CD4-positive, alpha-beta T cell treated with Interleukin-15 for 4 hours (primary cell): ENCODE data around the gene PARD3B.

ENCODE experiments used
- DNase-seq: peaks from one replicate; pipeline ENCODE4 v3.0.0-alpha.2; 2020; ENCODE audit warnings: low spot score

Gene PARD3B

GRCh38 chr2:205139822-205140463 is 594.7 kb downstream of the PARD3B start:
- no peak for DNase-seq

DNA sequence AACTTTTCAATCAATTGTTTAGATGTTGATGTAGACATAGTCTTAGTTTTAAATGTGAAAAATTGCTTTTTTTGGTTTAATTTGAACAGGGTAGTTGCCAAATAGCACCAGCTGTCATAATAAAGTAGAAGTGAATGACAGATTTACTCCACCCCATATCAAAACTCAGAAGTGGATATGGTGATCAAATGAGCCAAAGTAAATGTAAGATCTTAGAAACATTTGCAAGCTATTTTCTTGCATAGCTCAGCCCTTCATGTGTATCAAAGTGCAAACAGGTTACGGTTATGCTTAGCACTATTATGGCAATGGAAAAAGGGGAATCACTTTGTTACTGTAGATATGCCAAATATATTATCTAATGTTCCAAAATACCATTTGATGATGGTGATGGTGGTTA is 596.1 kb downstream of the PARD3B start:
- no peak for DNase-seq

GRCh38 chr2:205145888-205146287 is 600.6 kb downstream of the PARD3B start:
- no peak for DNase-seq

GRCh38 chr2:205148755-205149154 is 603.5 kb downstream of the PARD3B start:
- no peak for DNase-seq

- no peak for DNase-seq
These were observed 611.2 kb downstream of the PARD3B start for GRCh38 chr2:205156457-205156856.

- no peak for DNase-seq
These were observed 613.1 kb downstream of the PARD3B start for GRCh38 chr2:205158404-205158803.

- DNase-seq, result no peak
These were observed 616.0 kb downstream of the PARD3B start for GRCh38 chr2:205161156-205161839.

DNA sequence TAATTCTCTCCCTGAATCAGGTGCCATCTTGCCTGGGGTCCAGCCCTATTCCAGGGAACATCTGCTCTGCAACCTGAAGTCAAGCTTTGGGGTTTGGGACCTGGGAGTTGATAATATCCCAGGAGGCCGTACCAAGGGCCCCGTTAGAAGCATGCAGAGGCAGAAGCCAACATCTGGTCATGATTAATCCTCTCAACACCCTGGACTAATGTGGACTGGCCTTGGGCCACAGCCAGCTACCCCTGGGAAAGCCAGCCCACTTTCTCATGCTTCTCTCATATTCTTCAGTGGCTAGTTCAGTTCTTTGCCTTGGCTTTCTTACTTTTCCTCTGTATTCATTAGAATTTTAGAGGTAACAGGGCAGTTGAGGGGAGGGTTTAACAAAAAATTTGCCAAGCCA is 621.5 kb downstream of the PARD3B start:
- no peak for DNase-seq

GRCh38 chr2:205169012-205169411 is 623.7 kb downstream of the PARD3B start:
- no peak for DNase-seq

DNA sequence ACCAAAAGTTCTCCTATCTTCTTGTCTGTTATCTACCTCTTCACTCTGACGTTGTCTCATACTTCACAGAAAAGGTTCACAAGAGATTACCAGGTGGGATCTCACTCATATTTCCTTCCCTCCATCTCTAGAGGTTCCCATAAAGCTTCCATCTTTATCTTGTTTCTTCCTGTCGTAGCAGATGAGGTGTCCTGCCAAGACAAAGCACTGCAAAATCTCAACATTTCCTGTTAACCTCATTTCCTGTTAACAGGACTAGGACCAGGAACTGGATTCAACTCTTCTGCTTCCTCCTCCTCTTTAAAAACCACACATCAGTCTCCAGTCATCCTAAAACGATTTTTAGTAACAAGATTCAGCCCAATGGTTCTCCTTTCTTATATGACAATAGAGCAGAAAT is 624.2 kb downstream of the PARD3B start:
- no peak for DNase-seq

DNA sequence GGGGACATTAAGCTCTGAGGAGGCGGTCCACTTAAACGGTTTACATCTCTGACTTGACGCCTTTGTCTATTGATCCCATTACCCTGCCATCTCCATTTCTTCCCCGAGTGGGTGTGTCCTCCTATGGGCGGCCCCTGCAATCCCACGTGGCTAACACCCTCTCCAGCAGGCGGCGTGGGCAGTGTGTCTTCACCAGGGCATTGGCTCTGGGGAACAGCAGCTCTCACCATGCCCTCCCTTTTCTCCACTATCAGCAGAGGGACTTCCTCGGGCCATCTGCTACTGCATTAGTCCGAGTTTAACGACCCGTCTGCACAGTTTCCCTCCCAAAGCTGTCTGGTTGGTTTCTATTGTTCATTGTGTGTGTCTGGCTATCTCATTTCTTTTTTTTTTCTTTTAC is 625.1 kb downstream of the PARD3B start:
- DNase-seq, result no peak

DNA sequence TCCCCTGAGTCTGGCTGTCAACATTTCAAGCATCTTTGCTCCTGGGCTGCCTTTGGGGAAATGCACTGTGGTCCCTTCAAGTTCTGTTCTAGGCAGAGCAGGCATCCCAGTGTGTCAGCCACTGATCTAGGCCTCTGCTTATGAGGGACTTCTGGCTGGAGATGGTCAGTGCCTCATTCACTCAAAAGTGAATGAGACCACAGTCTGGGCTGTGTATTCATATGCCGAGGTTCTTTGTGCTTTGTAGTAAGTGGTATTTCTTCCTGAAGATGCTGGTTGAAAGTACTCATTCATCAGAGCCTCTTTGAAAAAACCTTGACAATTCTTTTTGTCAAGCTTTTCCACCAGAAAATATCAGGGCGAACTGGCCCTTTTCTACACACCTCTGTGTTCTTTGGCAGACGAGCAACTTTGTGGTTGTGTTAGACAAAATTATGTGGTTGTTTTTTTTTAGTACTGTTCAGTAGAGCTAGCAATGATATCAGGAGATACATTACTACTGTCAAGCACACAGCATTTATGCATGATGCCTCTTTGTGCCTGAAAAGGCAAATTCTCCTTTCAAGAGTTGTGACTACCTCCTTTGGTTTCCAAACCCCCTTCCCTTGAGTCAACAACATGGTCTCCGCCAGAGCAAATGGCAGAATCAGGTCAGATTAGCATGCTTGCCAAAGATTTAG is 626.1 kb downstream of the PARD3B start:
- no peak for DNase-seq

- no peak for DNase-seq
These were observed 630.6 kb downstream of the PARD3B start for GRCh38 chr2:205175831-205176230.

- DNase-seq, result no peak
These were observed 631.3 kb downstream of the PARD3B start for GRCh38 chr2:205176546-205176945.

- no peak for DNase-seq
These were observed 632.3 kb downstream of the PARD3B start for GRCh38 chr2:205177546-205177945.

DNA sequence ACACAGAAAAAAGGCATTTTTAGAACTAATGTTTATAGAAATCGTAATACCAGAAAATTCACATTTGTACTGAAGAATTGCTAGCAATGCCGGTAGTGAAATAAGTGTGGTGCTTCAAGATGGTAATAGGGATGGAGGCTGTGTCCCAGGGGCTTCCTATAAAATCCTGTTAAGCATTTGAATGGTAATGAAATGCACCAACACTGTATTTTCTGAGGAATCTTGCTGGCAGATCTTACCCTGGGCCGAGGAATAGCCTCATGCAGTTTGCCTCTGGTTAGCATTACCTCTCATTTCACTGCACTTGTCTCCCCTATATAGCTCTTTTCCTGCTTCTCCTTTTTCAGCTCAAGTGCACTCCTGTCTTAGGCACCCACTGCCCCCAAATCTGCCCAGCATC is 635.5 kb downstream of the PARD3B start:
- no peak for DNase-seq

- no peak for DNase-seq
These were observed 642.5 kb downstream of the PARD3B start for GRCh38 chr2:205187731-205188130.

GRCh38 chr2:205188239-205189138 is 643.2 kb downstream of the PARD3B start:
- no peak for DNase-seq

GRCh38 chr2:205189301-205189700 is 644.0 kb downstream of the PARD3B start:
- DNase-seq, result no peak

GRCh38 chr2:205190528-205190927 is 645.3 kb downstream of the PARD3B start:
- DNase-seq, result no peak

DNA sequence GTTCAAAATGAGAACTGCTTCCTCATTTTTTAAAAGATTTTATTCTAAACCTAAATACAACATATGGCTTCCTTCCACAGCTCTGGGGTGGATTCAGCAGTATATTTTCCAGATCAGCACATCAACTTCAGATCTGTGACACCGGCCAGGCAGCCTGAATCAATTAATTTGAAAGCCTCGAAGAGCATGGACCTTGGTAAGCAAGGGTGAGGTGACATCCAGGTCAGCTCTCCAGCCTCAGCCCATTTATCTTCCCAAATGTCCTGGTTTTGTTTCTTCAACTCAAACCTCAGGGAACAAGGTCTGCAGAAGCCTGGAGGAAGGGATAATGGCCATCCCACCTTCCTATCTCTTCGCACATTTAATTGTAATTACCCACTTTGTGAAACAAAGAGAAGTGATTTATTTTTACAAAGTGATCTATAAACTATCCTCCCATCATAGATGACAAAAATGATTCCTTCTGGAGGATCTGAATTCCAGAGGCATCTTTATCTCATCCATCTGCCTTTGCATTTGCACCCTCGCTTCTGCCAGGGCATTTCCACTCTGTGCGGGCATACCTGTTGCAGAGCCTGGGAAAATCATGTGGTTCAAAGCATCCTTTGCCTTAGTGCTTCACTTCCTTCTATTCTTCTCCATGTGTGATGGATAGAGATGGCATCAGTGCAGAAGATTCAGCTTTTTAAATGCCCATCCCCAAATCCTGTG is 648.0 kb downstream of the PARD3B start:
- DNase-seq, result no peak

GRCh38 chr2:205193836-205194228 is 648.6 kb downstream of the PARD3B start:
- DNase-seq, result no peak
